ENCODE measurements around the gene HCN1. TPM values are rescaled to one million over a fixed set of nuclear protein-coding genes. Genes with fewer than 3 reads are reported as not detected.

The HCN1 gene
- polyA plus RNA-seq, 3 donors: not detected

GRCh38 chr5:45252978-45253377, 443.2 kb downstream of the HCN1 start:
- Histone ChIP-seq H3K27ac (ENCODE audit: low read depth in 1 of 2, low read length in 2 of 2) (no peak overlapping the region), H4K20me1 (ENCODE audit: insufficient read depth, low read length) (no peaks in the 10 kb centered on the region), H3K27me3 (ENCODE audit: control insufficient read depth in 2 of 2, insufficient read depth in 2 of 2, low read length in 2 of 2) (no peaks in the 10 kb centered on the region), H3K4me3 (replicated peaks in 1 of 3; ENCODE audit: low read depth in 2 of 3, low read length in 3 of 3) (no peak overlapping the region), H3K36me3 (replicated peaks in 1 of 2; ENCODE audit: control insufficient read depth in 1 of 2, insufficient read depth in 2 of 2, low read length in 2 of 2) (no peaks in the 10 kb centered on the region), H3K9me3 (replicated peaks in 1 of 2; ENCODE audit: control insufficient read depth in 1 of 2, insufficient read depth in 1 of 2, low read length in 2 of 2) (peaks cover 16 to 21% of the 10 kb centered on the region in 2 donors), H2AFZ (ENCODE audit: insufficient read depth, low read depth, low read length, poor library complexity, severe bottlenecking) (no peak overlapping the region), H3K9ac (ENCODE audit: insufficient read depth, low read length, poor library complexity, severe bottlenecking) (no peak overlapping the region), H3K4me1 (ENCODE audit: control insufficient read depth in 1 of 2, insufficient read depth in 2 of 2, low read length in 2 of 2) (no peaks in the 10 kb centered on the region), H3K79me2 (ENCODE audit: insufficient read depth, low read length) (no peaks in the 10 kb centered on the region), H3K4me2 (replicated peaks; ENCODE audit: extremely low read depth, low read length, poor library complexity, severe bottlenecking) (no peak overlapping the region)
- TF ChIP-seq, protein P1, sequence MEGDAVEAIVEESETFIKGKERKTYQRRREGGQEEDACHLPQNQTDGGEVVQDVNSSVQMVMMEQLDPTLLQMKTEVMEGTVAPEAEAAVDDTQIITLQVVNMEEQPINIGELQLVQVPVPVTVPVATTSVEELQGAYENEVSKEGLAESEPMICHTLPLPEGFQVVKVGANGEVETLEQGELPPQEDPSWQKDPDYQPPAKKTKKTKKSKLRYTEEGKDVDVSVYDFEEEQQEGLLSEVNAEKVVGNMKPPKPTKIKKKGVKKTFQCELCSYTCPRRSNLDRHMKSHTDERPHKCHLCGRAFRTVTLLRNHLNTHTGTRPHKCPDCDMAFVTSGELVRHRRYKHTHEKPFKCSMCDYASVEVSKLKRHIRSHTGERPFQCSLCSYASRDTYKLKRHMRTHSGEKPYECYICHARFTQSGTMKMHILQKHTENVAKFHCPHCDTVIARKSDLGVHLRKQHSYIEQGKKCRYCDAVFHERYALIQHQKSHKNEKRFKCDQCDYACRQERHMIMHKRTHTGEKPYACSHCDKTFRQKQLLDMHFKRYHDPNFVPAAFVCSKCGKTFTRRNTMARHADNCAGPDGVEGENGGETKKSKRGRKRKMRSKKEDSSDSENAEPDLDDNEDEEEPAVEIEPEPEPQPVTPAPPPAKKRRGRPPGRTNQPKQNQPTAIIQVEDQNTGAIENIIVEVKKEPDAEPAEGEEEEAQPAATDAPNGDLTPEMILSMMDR (IDR thresholded peaks at IDR 0.05): no peak
- H3K36me3 Mint-ChIP-seq: no peaks in the 10 kb centered on the region
- no peak overlapping the region for H3K27ac Mint-ChIP-seq
- DNase-seq: no peak
- no peaks in the 10 kb centered on the region for H3K4me1 Mint-ChIP-seq
- intact Hi-C loops (cut with micrococcal nuclease): no loop called here
- peaks cover 2 to 12% (median 6%) of the 10 kb centered on the region in 7 donors for H3K9me3 Mint-ChIP-seq
- WGBS (ENCODE audit: insufficient coverage): no CpG with 5 or more reads among the region's 1 CpG
- H3K27me3 Mint-ChIP-seq (ENCODE audit: low read depth in 3 of 3): no peaks in the 10 kb centered on the region
- H3K4me3 Mint-ChIP-seq: no peak overlapping the region

DNA sequence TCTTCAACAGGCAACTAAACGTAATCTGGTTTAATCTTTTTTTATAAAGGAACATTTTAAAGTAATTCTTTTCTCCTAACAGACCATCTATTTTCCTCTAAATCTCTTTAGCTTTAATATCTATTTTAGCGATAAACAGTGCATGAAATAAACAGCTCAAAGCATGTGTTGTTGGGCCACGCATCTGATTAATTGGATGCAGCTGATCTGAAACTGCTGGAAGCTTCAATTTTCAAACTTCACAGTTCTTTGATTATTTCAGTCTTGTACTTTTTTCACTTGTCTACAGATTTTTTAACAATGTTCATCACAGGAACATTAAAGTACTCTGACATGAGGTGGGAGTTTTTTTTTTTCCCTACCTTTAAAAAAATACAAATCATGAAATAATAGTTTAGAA, 443.6 kb downstream of the HCN1 start:
- WGBS (ENCODE audit: insufficient coverage): no CpG with 5 or more reads among the region's 3 CpGs
- no peaks in the 10 kb centered on the region for H3K27me3 Mint-ChIP-seq (ENCODE audit: low read depth in 3 of 3)

More for the DNA sequence above, 443.6 kb downstream of the HCN1 start:
- intact Hi-C loops (cut with micrococcal nuclease): no loop called here
- H3K4me1 Mint-ChIP-seq: no peaks in the 10 kb centered on the region
- Histone ChIP-seq H3K9me3 (replicated peaks in 1 of 2; ENCODE audit: control insufficient read depth in 1 of 2, insufficient read depth in 1 of 2, low read length in 2 of 2) (peaks cover 20 to 24% of the 10 kb centered on the region in 2 donors), H3K27me3 (ENCODE audit: control insufficient read depth in 2 of 2, insufficient read depth in 2 of 2, low read length in 2 of 2) (no peaks in the 10 kb centered on the region), H3K36me3 (replicated peaks in 1 of 2; ENCODE audit: control insufficient read depth in 1 of 2, insufficient read depth in 2 of 2, low read length in 2 of 2) (no peaks in the 10 kb centered on the region), H3K4me3 (replicated peaks in 1 of 3; ENCODE audit: low read depth in 2 of 3, low read length in 3 of 3) (no peak overlapping the region), H4K20me1 (ENCODE audit: insufficient read depth, low read length) (no peaks in the 10 kb centered on the region), H3K27ac (ENCODE audit: low read depth in 1 of 2, low read length in 2 of 2) (no peak overlapping the region), H3K4me2 (replicated peaks; ENCODE audit: extremely low read depth, low read length, poor library complexity, severe bottlenecking) (no peak overlapping the region), H3K9ac (ENCODE audit: insufficient read depth, low read length, poor library complexity, severe bottlenecking) (no peak overlapping the region), H3K79me2 (ENCODE audit: insufficient read depth, low read length) (no peaks in the 10 kb centered on the region), H3K4me1 (ENCODE audit: control insufficient read depth in 1 of 2, insufficient read depth in 2 of 2, low read length in 2 of 2) (no peaks in the 10 kb centered on the region), H2AFZ (ENCODE audit: insufficient read depth, low read depth, low read length, poor library complexity, severe bottlenecking) (no peak overlapping the region)
- DNase-seq: no peak
- H3K36me3 Mint-ChIP-seq: no peaks in the 10 kb centered on the region
- TF ChIP-seq, protein P1 (IDR thresholded peaks at IDR 0.05): no peak
- H3K27ac Mint-ChIP-seq: no peak overlapping the region
- no peak overlapping the region for H3K4me3 Mint-ChIP-seq
- H3K9me3 Mint-ChIP-seq: peaks cover 4 to 16% (median 8%) of the 10 kb centered on the region in 7 donors
